Neutrophil (primary cell): ENCODE measurements around the gene STIMATE.

Experiments used
- H3K27ac ChIP-seq: fragments of 200-600 bp; sonication (generic); 2 replicates; pipeline ENCODE4 v1.5.1; 2016; ENCODE audit warnings: mild to moderate bottlenecking, moderate library complexity
- H3K27me3 ChIP-seq: fragments of 200-600 bp; sonication (generic); 2 replicates; pipeline ENCODE4 v1.6.0; 2016; ENCODE audit warnings: mild to moderate bottlenecking
- H3K36me3 ChIP-seq: fragments of 200-600 bp; sonication (generic); 2 replicates; pipeline ENCODE4 v1.5.1; 2017
- H3K4me1 ChIP-seq, 2 experiments: fragments of 200-600 bp in 1 of 2; sonication (generic) in 1 of 2; 1 replicate in 1 of 2; 2 replicates in 1 of 2; pipeline versions ENCODE4 v1.5.1 to v1.6.1; 2013 to 2016; ENCODE audit warnings: low read depth in 1 of 2, low read length in 1 of 2, mild to moderate bottlenecking in 1 of 2, moderate library complexity in 1 of 2; ENCODE audit not compliant: control insufficient read depth in 1 of 2, insufficient read depth in 1 of 2
- H3K4me3 ChIP-seq, 2 experiments: fragments of 200-600 bp in 1 of 2; sonication (generic) in 1 of 2; 1 replicate in 1 of 2; 2 replicates in 1 of 2; pipeline ENCODE4 v1.5.1; 2013 to 2016; ENCODE audit warnings: low read depth in 1 of 2, low read length in 1 of 2, mild to moderate bottlenecking in 1 of 2, moderate library complexity in 1 of 2
- H3K9me3 ChIP-seq: fragments of 200-600 bp; sonication (generic); 2 replicates; pipeline ENCODE4 v1.5.1; 2016
- TF ChIP-seq, protein P1 (sequence below): fragments of 200-600 bp; sonication (generic); IDR thresholded peaks from 2 replicates; pipeline ENCODE4 v1.5.1; 2016; ENCODE audit warnings: antibody characterized with exemption

The STIMATE gene

DNA sequence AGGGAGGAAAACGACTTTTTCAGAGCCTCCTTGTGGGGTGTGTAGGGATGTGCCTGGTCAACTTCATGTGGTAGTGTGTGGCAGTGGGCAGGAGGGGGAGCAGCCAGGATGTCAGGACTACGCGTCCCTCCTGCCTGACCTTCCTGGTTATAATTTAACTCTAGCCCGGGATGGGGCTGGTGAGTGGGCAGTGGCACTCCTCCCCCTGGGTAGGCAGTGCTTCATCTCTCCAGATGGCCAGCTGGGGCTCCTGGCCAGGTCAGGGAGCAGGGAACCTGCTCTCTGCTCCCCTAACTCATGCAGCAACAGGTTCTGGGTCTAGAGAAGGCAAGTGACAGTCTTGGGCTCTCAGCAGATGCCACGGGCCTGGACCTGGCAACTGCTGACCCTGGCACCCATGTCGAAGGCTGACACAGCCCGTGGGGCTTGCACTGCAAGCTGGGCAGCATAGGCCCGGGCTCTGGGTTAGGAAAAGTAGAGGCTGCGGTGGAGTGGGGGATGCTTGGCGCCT lies 69.4 kb downstream of the STIMATE start:
- peaks cover 73% of the 10 kb centered on the region for H3K36me3 ChIP-seq
- TF ChIP-seq, protein P1, sequence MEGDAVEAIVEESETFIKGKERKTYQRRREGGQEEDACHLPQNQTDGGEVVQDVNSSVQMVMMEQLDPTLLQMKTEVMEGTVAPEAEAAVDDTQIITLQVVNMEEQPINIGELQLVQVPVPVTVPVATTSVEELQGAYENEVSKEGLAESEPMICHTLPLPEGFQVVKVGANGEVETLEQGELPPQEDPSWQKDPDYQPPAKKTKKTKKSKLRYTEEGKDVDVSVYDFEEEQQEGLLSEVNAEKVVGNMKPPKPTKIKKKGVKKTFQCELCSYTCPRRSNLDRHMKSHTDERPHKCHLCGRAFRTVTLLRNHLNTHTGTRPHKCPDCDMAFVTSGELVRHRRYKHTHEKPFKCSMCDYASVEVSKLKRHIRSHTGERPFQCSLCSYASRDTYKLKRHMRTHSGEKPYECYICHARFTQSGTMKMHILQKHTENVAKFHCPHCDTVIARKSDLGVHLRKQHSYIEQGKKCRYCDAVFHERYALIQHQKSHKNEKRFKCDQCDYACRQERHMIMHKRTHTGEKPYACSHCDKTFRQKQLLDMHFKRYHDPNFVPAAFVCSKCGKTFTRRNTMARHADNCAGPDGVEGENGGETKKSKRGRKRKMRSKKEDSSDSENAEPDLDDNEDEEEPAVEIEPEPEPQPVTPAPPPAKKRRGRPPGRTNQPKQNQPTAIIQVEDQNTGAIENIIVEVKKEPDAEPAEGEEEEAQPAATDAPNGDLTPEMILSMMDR: no peak
- no peaks in the 10 kb centered on the region for H3K4me1 ChIP-seq
- no peaks in the 10 kb centered on the region for H3K9me3 ChIP-seq
- H3K27me3 ChIP-seq: no peaks in the 10 kb centered on the region
- no peak overlapping the region for H3K4me3 ChIP-seq
- no peak overlapping the region for H3K27ac ChIP-seq

DNA sequence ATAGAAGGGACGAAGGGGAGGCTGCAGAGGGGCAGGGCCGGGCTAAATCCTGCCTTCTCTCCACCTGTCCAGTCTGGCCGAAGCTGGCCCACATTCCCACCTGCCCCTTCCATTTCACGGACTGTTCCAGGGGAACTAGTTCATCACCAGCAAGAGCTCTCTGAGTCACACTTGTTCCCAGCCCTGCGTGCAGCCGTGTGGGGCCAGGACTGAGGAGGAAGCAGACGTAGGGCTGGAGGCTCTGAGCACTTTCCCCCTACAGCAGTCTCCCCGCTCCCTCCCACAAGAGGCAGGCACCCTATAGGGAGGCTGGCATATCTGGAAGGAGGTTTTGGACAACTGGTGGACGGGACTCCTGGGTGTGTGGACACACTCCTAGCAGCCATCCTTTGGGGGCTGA lies 69.9 kb downstream of the STIMATE start:
- TF ChIP-seq, protein P1: no peak
- H3K4me3 ChIP-seq: no peak overlapping the region
- H3K4me1 ChIP-seq: no peaks in the 10 kb centered on the region
- no peaks in the 10 kb centered on the region for H3K27me3 ChIP-seq
- H3K9me3 ChIP-seq: no peaks in the 10 kb centered on the region
- peaks cover 73% of the 10 kb centered on the region for H3K36me3 ChIP-seq
- H3K27ac ChIP-seq: no peak overlapping the region

DNA sequence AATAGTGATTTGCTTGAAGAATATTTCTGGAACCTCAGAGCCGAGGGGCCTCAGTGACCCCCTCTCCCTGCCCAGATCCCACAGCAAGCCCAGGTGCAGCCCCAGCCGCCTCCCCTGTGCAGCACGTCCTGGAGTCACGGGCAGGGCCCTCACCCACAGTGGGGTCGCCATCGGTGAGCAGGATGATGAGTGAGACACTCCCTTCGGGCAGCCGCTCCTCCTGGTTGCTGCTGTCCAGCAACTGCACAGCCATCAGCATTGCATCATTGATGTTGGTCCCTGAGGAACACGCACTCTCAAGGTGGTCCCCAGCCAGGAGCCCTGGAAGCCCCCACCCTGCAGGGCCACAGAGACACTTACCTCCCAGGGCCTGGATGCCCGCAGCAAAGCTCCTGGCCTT lies 73.3 kb downstream of the STIMATE start:
- no peaks in the 10 kb centered on the region for H3K27me3 ChIP-seq
- no peak overlapping the region for H3K4me3 ChIP-seq

DNA sequence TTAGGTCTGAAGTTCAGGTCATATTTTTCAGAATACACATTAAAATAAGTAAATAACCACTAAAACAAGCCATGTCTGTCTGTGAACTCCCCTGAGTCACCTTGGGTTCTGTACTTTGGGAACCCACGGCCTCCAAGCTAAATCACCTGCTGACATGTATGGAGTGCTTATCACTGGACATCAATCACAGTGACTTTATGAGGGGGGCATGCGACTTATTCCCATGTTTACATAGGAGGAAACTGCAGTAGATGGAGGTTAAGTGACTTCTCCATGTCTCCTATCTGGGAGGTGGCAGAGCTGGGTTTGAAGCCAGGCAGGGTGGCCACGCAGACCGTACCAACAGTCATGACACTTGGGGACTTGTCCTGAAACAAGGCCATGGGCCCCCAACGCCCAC lies 75.0 kb downstream of the STIMATE start:
- H3K27ac ChIP-seq: no peak overlapping the region
- no peaks in the 10 kb centered on the region for H3K4me1 ChIP-seq
- TF ChIP-seq, protein P1: no peak
- H3K27me3 ChIP-seq: no peaks in the 10 kb centered on the region
- no peaks in the 10 kb centered on the region for H3K9me3 ChIP-seq
- peaks cover 90% of the 10 kb centered on the region for H3K36me3 ChIP-seq
- H3K4me3 ChIP-seq: no peak overlapping the region

More for the DNA sequence above, 73.3 kb downstream of the STIMATE start:
- Histone ChIP-seq H3K9me3 (no peaks in the 10 kb centered on the region), H3K27ac (no peak overlapping the region), H3K4me1 (no peaks in the 10 kb centered on the region), H3K36me3 (peaks cover 90% of the 10 kb centered on the region)
- TF ChIP-seq, protein P1: no peak

DNA sequence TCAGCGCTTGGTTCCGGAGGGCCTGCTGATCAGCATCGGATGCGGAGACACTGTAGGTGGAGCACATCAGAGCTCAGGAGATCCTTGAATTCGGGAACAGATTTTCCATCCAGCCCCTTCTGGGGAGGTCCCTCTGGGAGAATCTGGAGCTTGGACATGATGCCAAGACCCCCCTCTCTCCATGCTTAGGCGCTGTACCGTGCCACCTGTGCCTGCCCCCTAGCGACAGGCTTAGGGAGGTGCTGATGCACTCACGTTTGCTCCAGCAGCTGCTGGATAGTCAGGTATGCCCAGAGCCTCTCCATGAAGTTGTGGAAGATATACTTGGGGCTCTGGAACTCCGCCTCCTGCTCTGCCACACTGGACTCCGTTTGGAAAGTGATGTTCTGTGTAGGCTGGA lies 76.6 kb downstream of the STIMATE start:
- Histone ChIP-seq H3K27ac (no peak overlapping the region), H3K9me3 (no peaks in the 10 kb centered on the region), H3K27me3 (no peaks in the 10 kb centered on the region), H3K4me3 (no peak overlapping the region), H3K36me3 (peaks cover 82% of the 10 kb centered on the region), H3K4me1 (no peaks in the 10 kb centered on the region)
- TF ChIP-seq, protein P1: no peak

DNA sequence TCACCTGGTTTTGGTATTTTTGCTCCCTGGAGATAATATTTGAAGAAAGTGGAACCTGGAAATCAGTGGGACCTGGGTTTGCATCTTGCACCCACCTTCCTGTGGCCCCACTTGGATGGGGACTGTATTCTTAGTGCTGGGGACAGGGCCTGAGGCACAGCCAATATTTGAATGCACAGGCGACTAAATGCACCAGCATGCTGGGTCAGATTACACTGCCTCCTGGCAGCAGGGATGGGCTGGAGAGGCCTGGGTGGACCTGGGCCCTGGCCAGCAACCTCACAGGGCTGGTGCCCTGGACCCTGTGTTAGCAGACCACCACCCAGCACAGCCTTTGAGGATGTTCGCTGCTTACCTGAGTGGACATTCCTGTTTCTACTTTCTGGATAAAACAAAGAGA lies 77.4 kb downstream of the STIMATE start:
- Histone ChIP-seq H3K9me3 (no peaks in the 10 kb centered on the region), H3K4me3 (no peak overlapping the region), H3K36me3 (peaks cover 79% of the 10 kb centered on the region), H3K27ac (no peak overlapping the region), H3K27me3 (no peaks in the 10 kb centered on the region), H3K4me1 (no peaks in the 10 kb centered on the region)
- TF ChIP-seq, protein P1: no peak
